ENCODE data around the gene ARHGAP22. TPM values are rescaled to one million over a fixed set of nuclear protein-coding genes. Genes with fewer than 3 reads are reported as not detected.

ARHGAP22 gene
- total and polyA plus RNA-seq, 11 donors: 1.1 to 9.5 (median 2.8) TPM

GRCh38 chr10:48505394-48506112, 99.3 kb downstream of the ARHGAP22 start:
- H3K27me3 ChIP-seq: no peaks in the 10 kb centered on the region
- H3K9me3 ChIP-seq: no peaks in the 10 kb centered on the region
- H3K27ac ChIP-seq: no peak overlapping the region
- TF ChIP-seq CTCF (IDR thresholded peaks at IDR 0.05): no peak
- no peak for TF ChIP-seq POLR2A (IDR thresholded peaks at IDR 0.05)
- no peak overlapping the region for H3K4me3 ChIP-seq
- DNase-seq (peak in 1 of 5 donors; percentile 11), ATAC-seq (no peak)
- no peaks in the 10 kb centered on the region for H3K36me3 ChIP-seq
- H3K4me1 ChIP-seq: peaks cover 0 to 42% (median 19%) of the 10 kb centered on the region in 12 donors
- intact Hi-C loops (cut with DNase I): loop anchor here in 6 of 10 donors (5.0 to 10.0 kb wide), 5 partner anchors 58 to 288 kb away; partner anchors contain the start of gene MAPK8 (in 1 of the 6)
- WGBS, 4 donors: 83 to 94% (median 90%) methylated on average over 15 of the region's 15 CpGs

GRCh38 chr10:48504141-48504885, 100.6 kb downstream of the ARHGAP22 start:
- no peaks in the 10 kb centered on the region for H3K27me3 ChIP-seq
- DNase-seq (peak in 1 of 5 donors; percentile 9), ATAC-seq (no peak)
- intact Hi-C loops (cut with DNase I): loop anchor here in 2 of 10 donors (1.0 to 10.0 kb wide), 2 partner anchors 20 to 140 kb away; no protein-coding TSS in a partner anchor
- no peak for TF ChIP-seq CTCF (IDR thresholded peaks at IDR 0.05)
- no peak for TF ChIP-seq POLR2A (IDR thresholded peaks at IDR 0.05)
- no peaks in the 10 kb centered on the region for H3K9me3 ChIP-seq
- H3K36me3 ChIP-seq: no peaks in the 10 kb centered on the region
- no peak overlapping the region for H3K27ac ChIP-seq
- peaks cover 0 to 35% (median 13%) of the 10 kb centered on the region in 12 donors for H3K4me1 ChIP-seq
- no peak overlapping the region for H3K4me3 ChIP-seq
- 59 to 73% (median 66%) methylated on average over 4 of the region's 4 CpGs for WGBS, 4 donors

GRCh38 chr10:48503293-48503911, 101.5 kb downstream of the ARHGAP22 start:
- no peaks in the 10 kb centered on the region for H3K9me3 ChIP-seq
- TF ChIP-seq CTCF (IDR thresholded peaks at IDR 0.05) (no peak), POLR2A (IDR thresholded peaks at IDR 0.05) (no peak)
- no peak for ATAC-seq

More at GRCh38 chr10:48503293-48503911, 101.5 kb downstream of the ARHGAP22 start:
- H3K4me1 ChIP-seq: peaks cover 0 to 26% (median 4%) of the 10 kb centered on the region in 12 donors
- H3K27ac ChIP-seq: no peak overlapping the region
- intact Hi-C loops (cut with DNase I): loop anchor here in 1 of 10 donors (10.0 kb wide), 1 partner anchor 139 kb away; no protein-coding TSS in a partner anchor
- peak in 1 of 5 donors; percentile 10 for DNase-seq
- H3K27me3 ChIP-seq: no peaks in the 10 kb centered on the region
- 91 to 96% (median 94%) methylated on average over 10 to 11 of the region's 11 CpGs for WGBS, 4 donors
- H3K36me3 ChIP-seq: no peaks in the 10 kb centered on the region
- H3K4me3 ChIP-seq: no peak overlapping the region

Measured in heart left ventricle (tissue), 16 donors.